Endothelial cell of umbilical vein (primary cell): Measurements from ENCODE around the gene ADTRP. TPM values are rescaled to one million over a fixed set of nuclear protein-coding genes. Genes with fewer than 3 reads are reported as not detected.

Experiments
- BruUV-seq: library from RNA; stranded (reverse); fragments of 400-500 nt; replicated peaks from 2 replicates; lab custom pipeline; 2021; lab: Mats Ljungman, UMichigan
- CTCF ChIA-PET: fragments of 300-600, 350-600 bp; sonication (Branson Sonifier 250); formaldehyde crosslinking; loops from one replicate; lab custom pipeline; 2021; ENCODE audit warnings: antibody characterized with exemption, inconsistent platforms; lab: Charles Lee
- POLR2A ChIA-PET: fragments of 300-600, 350-600 bp; sonication (Branson Sonifier 250); formaldehyde crosslinking; loops from one replicate; lab custom pipeline; 2021; ENCODE audit warnings: antibody characterized with exemption, inconsistent platforms; lab: Charles Lee
- DNase-seq: peaks from one replicate; pipeline ENCODE4 v3.0.0-alpha.2; 2011; ENCODE audit warnings: low read depth, low spot score
- FAIRE-seq: peaks from 2 replicates; lab custom pipeline; 2011; peaks lifted over from hg19 to GRCh38; lab: Jason Lieb, UNC
- H2AFZ ChIP-seq: 2 replicates; pipeline ENCODE4 v1.6.0; 2012; ENCODE audit warnings: low read depth, low read length, control low read depth, inconsistent platforms
- H3K27ac ChIP-seq: 2 replicates; pipeline ENCODE4 v1.5.1; 2011; ENCODE audit warnings: low read depth, mild to moderate bottlenecking, control low read depth, low read length, moderate library complexity; ENCODE audit not compliant: insufficient read depth
- H3K27me3 ChIP-seq, 2 experiments: 2 replicates each; pipeline versions ENCODE4 v1.6.0 to v1.6.1; 2011; ENCODE audit warnings: low read length in 2 of 2, mixed read lengths in 1 of 2; ENCODE audit not compliant: control insufficient read depth in 2 of 2, insufficient read depth in 2 of 2
- H3K36me3 ChIP-seq, 2 experiments: 2 replicates in 1 of 2; 3 replicates in 1 of 2; pipeline ENCODE4 v1.5.1; 2011; ENCODE audit warnings: low read length in 2 of 2, mild to moderate bottlenecking in 1 of 2, moderate library complexity in 1 of 2; ENCODE audit not compliant: control insufficient read depth in 2 of 2, insufficient read depth in 2 of 2; ENCODE audit errors: extremely low read depth in 1 of 2
- H3K4me1 ChIP-seq: 3 replicates; pipeline ENCODE4 v1.5.1; 2011; ENCODE audit warnings: mild to moderate bottlenecking, low read length; ENCODE audit not compliant: control insufficient read depth, insufficient read depth; ENCODE audit errors: extremely low read depth
- H3K4me2 ChIP-seq: 2 replicates; pipeline ENCODE4 v1.6.1; 2011; ENCODE audit warnings: low read length, control low read depth, mixed read lengths; ENCODE audit not compliant: insufficient read depth
- H3K4me3 ChIP-seq, 3 experiments: fragments of 200-600 bp in 1 of 3; sonication (generic), shearing (Covaris generic) in 1 of 3; replicated peaks in 1 of 3; 2 replicates each; pipeline ENCODE4 v1.5.1; 2011 to 2016; ENCODE audit warnings: control low read depth in 3 of 3, low read length in 3 of 3, mild to moderate bottlenecking in 2 of 3, inconsistent platforms in 1 of 3, low read depth in 1 of 3, moderate library complexity in 1 of 3; ENCODE audit not compliant: insufficient read depth in 1 of 3
- H3K79me2 ChIP-seq: 2 replicates; pipeline ENCODE4 v1.6.0; 2012; ENCODE audit warnings: low read length, inconsistent platforms; ENCODE audit not compliant: control insufficient read depth, insufficient read depth
- H3K9ac ChIP-seq: replicated peaks from 2 replicates; pipeline ENCODE3; 2011; ENCODE audit warnings: low read length, control low read depth; ENCODE audit not compliant: insufficient read depth; ENCODE audit errors: extremely low read depth
- H3K9me1 ChIP-seq: replicated peaks from 3 replicates; pipeline ENCODE4 v1.6.0; 2011; ENCODE audit warnings: mild to moderate bottlenecking, low read length; ENCODE audit not compliant: control insufficient read depth, insufficient read depth; ENCODE audit errors: extremely low read depth
- H3K9me3 ChIP-seq: replicated peaks from 2 replicates; pipeline ENCODE4 v1.5.1; 2012; ENCODE audit warnings: low read length, inconsistent platforms; ENCODE audit not compliant: control insufficient read depth, insufficient read depth
- H4K20me1 ChIP-seq: replicated peaks from 2 replicates; pipeline ENCODE3; 2011; ENCODE audit warnings: mild to moderate bottlenecking, low read length; ENCODE audit not compliant: control insufficient read depth, insufficient read depth; ENCODE audit errors: extremely low read depth
- CTCF ChIP-seq, 2 donors: IDR thresholded peaks; 1 replicate in 1 of 2; 2 replicates in 1 of 2; pipeline ENCODE4 v1.5.1; 2011; ENCODE audit warnings: low read length in 2 of 2, mild to moderate bottlenecking in 2 of 2, moderate library complexity in 2 of 2, control low read depth in 1 of 2, inconsistent platforms in 1 of 2, low read depth in 1 of 2; ENCODE audit not compliant: insufficient read depth in 1 of 2; ENCODE audit errors: extremely low read depth in 1 of 2
- EZH2 ChIP-seq: IDR thresholded peaks from 2 replicates; pipeline ENCODE4 v1.6.1; 2012; ENCODE audit warnings: borderline replicate concordance, low read depth, mild to moderate bottlenecking, moderate library complexity, low read length, inconsistent platforms; ENCODE audit not compliant: severe bottlenecking
- FOS ChIP-seq: IDR thresholded peaks from 2 replicates; pipeline ENCODE4 v1.6.1; 2011; ENCODE audit warnings: mild to moderate bottlenecking, low read length, moderate library complexity, borderline replicate concordance; ENCODE audit not compliant: insufficient read depth
- GATA2 ChIP-seq: IDR thresholded peaks from 2 replicates; pipeline ENCODE4 v1.7.0; 2011; ENCODE audit warnings: low read depth, mild to moderate bottlenecking, moderate library complexity, mixed read lengths, low read length; ENCODE audit not compliant: insufficient read length, insufficient read depth
- JUN ChIP-seq: IDR thresholded peaks from 2 replicates; pipeline ENCODE4 v1.6.1; 2011; ENCODE audit warnings: borderline replicate concordance, low read depth; ENCODE audit not compliant: insufficient read length, insufficient read depth
- MYC ChIP-seq: IDR thresholded peaks from one replicate; pipeline ENCODE4 v1.6.1; 2011; ENCODE audit warnings: mild to moderate bottlenecking, low read depth, low read length
- POLR2A ChIP-seq: IDR thresholded peaks from 2 replicates; pipeline ENCODE4 v1.6.1; 2012; ENCODE audit warnings: low read depth, mild to moderate bottlenecking, control low read depth, low read length
- POLR2AphosphoS5 ChIP-seq: IDR thresholded peaks from 2 replicates; pipeline ENCODE4 v1.6.1; 2012; ENCODE audit warnings: low read depth, mild to moderate bottlenecking, control low read depth, low read length, moderate library complexity; ENCODE audit not compliant: insufficient read depth
- dilution Hi-C: fragments of 300-500 bp; cut with MboI; formaldehyde crosslinking; loops from one replicate; pipeline ENCODE4 v1.15.0; 2019; ENCODE audit warnings: low sequenced_read_pairs; ENCODE audit not compliant: extremely low pct_ligation_motif_present
- intact Hi-C: fragments of 100-400 bp; cut with micrococcal nuclease; formaldehyde crosslinking; loops from one replicate; pipeline ENCODE4 v1.10.0; 2022
- polyA plus RNA-seq, 4 experiments: library from polyadenylated mRNA; depleted of rRNA in 3 of 4; stranded (reverse) in 3 of 4; unstranded in 1 of 4; fragments of >200 nt; gene quantifications; 2 replicates each; pipeline versions ENCODE4 v1.2.1 to v1.2.3, GENCODE V29; 2011 to 2012; ENCODE audit warnings: missing spikeins in 1 of 4
- total RNA-seq: library from RNA; stranded (reverse); gene quantifications from 2 replicates; pipeline ENCODE4 v1.2.3, GENCODE V29; 2021
- TF ChIP-seq, protein P1 (sequence below): IDR thresholded peaks from 2 replicates; pipeline ENCODE4 v1.6.1; 2011; ENCODE audit not compliant: insufficient read depth, insufficient read length

The ADTRP gene
- total and polyA plus RNA-seq, 2 donors (not counting 3 experiments of a cell fraction or from before 2014, with no cell fraction given) = 3.3 to 4.4 TPM

DNA sequence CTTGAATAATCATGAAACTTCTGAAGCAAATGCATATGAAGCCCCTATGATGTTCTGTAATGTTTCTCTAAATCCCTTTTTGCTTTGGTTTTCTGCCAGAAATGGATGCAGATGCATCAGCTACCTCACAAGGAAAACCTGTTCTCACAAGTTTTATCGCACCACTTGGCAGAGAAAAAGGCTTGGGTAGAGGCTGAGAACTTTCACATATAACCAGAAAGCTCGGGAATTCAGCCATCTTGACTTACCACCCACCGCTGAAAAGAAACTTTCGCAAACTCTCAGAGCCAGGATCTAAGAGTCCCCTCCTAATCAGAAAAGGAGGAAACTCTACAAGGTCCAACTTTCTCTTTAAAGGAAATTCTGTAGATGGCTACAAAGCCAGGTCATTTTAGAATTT lies 36.2 kb upstream of the ADTRP start:
- intact Hi-C loops = no loop called here

More for the DNA sequence above, 36.2 kb upstream of the ADTRP start:
- dilution Hi-C loops = no loop called here
- TF ChIP-seq, protein P1, sequence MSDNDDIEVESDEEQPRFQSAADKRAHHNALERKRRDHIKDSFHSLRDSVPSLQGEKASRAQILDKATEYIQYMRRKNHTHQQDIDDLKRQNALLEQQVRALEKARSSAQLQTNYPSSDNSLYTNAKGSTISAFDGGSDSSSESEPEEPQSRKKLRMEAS = no peak
- TF ChIP-seq EZH2 (no peak), MYC (no peak), JUN (no peak), GATA2 (no peak), POLR2A (no peak), CTCF (IDR thresholded peaks at IDR 0.05; ENCODE audit: extremely low read depth in 1 of 2, insufficient read depth in 1 of 2, low read depth in 1 of 2, low read length in 2 of 2) (no peak), POLR2AphosphoS5 (no peak), FOS (no peak)
- Histone ChIP-seq H3K4me2 (no peak overlapping the region), H2AFZ (no peak overlapping the region), H3K27me3 (peaks cover 0 to 2% of the 10 kb centered on the region in 2 experiments), H3K27ac (no peak overlapping the region), H3K9ac (no peak overlapping the region), H3K9me1 (no peaks in the 10 kb centered on the region), H4K20me1 (no peaks in the 10 kb centered on the region), H3K4me1 (no peaks in the 10 kb centered on the region), H3K4me3 (no peak overlapping the region), H3K36me3 (no peaks in the 10 kb centered on the region), H3K79me2 (no peaks in the 10 kb centered on the region), H3K9me3 (no peaks in the 10 kb centered on the region)
- ChIA-PET POLR2A (no interaction called here), CTCF (interaction anchor here (0.8 to 1.3 kb wide), 2 partner anchors 11 to 20 kb away, joined by 3 to 4 read pairs; no protein-coding TSS in a partner anchor)
- DNase-seq (no peak), FAIRE-seq (no peak)
- no TSS peak for BruUV-seq
